Nephron (organoid): Measurements from ENCODE around the gene MYB.

Source experiments
- H3K27ac Mint-ChIP-seq, 3 experiments: 2 replicates each; pipeline ENCODE4 v1.8.0; 2020; ENCODE audit warnings: mixed read lengths in 3 of 3, mild to moderate bottlenecking in 2 of 3, moderate library complexity in 1 of 3
- H3K27me3 Mint-ChIP-seq: 2 replicates; pipeline ENCODE4 v1.8.0; 2021; ENCODE audit warnings: low read depth, mild to moderate bottlenecking, moderate library complexity, mixed read lengths
- H3K36me3 Mint-ChIP-seq: 2 replicates; pipeline ENCODE4 v1.8.0; 2020; ENCODE audit warnings: low read depth, mixed read lengths
- H3K4me1 Mint-ChIP-seq: 2 replicates; pipeline ENCODE4 v1.8.0; 2020; ENCODE audit warnings: mixed read lengths
- H3K4me3 Mint-ChIP-seq, 3 experiments: 2 replicates each; pipeline ENCODE4 v1.8.0; 2020; ENCODE audit warnings: mild to moderate bottlenecking in 3 of 3, mixed read lengths in 3 of 3, moderate library complexity in 2 of 3
- H3K9me3 Mint-ChIP-seq: 2 replicates; pipeline ENCODE4 v1.8.0; 2020; ENCODE audit warnings: mixed read lengths
- TF ChIP-seq, protein P1 (sequence below), 3 experiments: fragments of 200-600 bp; sonication (generic); IDR thresholded peaks; one replicate each; pipeline ENCODE4 v1.5.0; 2021; ENCODE audit warnings: antibody characterized with exemption in 3 of 3; ENCODE audit not compliant: unreplicated experiment in 3 of 3

Gene MYB

DNA sequence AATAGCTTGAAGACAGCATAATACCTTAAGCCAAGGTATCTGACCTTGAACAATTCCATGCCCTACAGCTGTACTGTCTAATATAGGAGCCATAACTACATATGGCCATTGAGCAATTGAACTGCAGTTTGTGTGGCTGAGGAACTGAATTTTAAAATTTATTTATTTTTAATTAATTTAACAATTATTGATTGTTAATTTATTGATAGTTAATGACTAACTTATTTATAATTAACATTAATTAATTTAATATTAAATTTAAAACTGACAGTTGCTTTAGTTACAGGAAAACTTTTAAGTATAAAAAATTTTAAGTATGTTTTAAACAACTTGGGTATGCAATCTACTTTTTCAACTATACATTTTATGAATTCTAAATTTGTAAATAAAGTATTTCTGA is 12.3 kb upstream of the MYB start:
- Mint-ChIP-seq H3K36me3 (no peaks in the 10 kb centered on the region), H3K4me3 (no peak overlapping the region), H3K27ac (no peak overlapping the region), H3K27me3 (no peaks in the 10 kb centered on the region), H3K4me1 (no peaks in the 10 kb centered on the region), H3K9me3 (no peaks in the 10 kb centered on the region)
- TF ChIP-seq, protein P1, sequence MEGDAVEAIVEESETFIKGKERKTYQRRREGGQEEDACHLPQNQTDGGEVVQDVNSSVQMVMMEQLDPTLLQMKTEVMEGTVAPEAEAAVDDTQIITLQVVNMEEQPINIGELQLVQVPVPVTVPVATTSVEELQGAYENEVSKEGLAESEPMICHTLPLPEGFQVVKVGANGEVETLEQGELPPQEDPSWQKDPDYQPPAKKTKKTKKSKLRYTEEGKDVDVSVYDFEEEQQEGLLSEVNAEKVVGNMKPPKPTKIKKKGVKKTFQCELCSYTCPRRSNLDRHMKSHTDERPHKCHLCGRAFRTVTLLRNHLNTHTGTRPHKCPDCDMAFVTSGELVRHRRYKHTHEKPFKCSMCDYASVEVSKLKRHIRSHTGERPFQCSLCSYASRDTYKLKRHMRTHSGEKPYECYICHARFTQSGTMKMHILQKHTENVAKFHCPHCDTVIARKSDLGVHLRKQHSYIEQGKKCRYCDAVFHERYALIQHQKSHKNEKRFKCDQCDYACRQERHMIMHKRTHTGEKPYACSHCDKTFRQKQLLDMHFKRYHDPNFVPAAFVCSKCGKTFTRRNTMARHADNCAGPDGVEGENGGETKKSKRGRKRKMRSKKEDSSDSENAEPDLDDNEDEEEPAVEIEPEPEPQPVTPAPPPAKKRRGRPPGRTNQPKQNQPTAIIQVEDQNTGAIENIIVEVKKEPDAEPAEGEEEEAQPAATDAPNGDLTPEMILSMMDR (IDR thresholded peaks at IDR 0.05; ENCODE audit: unreplicated experiment in 3 of 3), result no peak

DNA sequence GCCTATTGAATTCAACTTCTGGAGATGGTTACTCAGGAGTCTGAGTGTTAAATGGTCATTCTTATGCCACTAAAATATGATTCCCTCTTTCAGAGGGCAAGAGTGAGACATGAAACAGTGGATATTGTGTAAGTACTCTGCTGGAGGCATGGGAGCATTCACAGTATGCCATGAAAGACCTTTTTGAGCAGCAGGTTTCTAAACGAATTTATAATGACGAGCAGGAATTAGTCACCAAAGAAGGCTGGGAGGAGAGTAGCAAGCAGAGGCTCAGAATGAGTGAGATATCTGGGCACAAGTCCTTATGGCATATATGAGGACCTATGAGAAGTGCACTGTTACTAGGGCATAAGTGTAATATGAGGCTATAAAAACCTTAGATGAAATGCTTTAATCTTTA is 10.9 kb upstream of the MYB start:
- Mint-ChIP-seq H3K27me3 (no peaks in the 10 kb centered on the region), H3K36me3 (no peaks in the 10 kb centered on the region), H3K4me1 (no peaks in the 10 kb centered on the region), H3K27ac (no peak overlapping the region), H3K9me3 (no peaks in the 10 kb centered on the region), H3K4me3 (no peak overlapping the region)
- TF ChIP-seq, protein P1 (IDR thresholded peaks at IDR 0.05; ENCODE audit: unreplicated experiment in 3 of 3), result no peak

DNA sequence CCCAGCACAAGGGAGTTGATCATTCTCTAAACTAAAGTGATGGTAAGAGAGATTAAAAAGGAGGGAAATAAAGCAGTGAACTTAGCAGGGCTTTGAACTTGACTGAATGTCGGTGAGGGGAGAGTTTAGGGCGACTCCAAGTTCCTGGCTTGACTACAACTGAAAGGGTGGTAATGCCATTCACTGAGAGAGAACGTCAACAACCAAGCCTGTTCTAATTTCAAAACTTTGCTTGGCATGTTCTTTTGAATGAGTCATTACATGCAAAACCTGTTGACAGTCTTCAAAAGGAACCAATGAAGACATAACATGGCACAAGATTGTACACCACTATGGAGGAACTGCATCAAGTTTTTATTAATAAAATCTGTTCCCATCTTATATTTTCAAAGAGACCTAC is 10.3 kb upstream of the MYB start:
- Mint-ChIP-seq H3K27me3 (no peaks in the 10 kb centered on the region), H3K9me3 (no peaks in the 10 kb centered on the region), H3K36me3 (no peaks in the 10 kb centered on the region), H3K27ac (no peak overlapping the region), H3K4me3 (no peak overlapping the region), H3K4me1 (no peaks in the 10 kb centered on the region)
- TF ChIP-seq, protein P1 (IDR thresholded peaks at IDR 0.05; ENCODE audit: unreplicated experiment in 3 of 3), result no peak

DNA sequence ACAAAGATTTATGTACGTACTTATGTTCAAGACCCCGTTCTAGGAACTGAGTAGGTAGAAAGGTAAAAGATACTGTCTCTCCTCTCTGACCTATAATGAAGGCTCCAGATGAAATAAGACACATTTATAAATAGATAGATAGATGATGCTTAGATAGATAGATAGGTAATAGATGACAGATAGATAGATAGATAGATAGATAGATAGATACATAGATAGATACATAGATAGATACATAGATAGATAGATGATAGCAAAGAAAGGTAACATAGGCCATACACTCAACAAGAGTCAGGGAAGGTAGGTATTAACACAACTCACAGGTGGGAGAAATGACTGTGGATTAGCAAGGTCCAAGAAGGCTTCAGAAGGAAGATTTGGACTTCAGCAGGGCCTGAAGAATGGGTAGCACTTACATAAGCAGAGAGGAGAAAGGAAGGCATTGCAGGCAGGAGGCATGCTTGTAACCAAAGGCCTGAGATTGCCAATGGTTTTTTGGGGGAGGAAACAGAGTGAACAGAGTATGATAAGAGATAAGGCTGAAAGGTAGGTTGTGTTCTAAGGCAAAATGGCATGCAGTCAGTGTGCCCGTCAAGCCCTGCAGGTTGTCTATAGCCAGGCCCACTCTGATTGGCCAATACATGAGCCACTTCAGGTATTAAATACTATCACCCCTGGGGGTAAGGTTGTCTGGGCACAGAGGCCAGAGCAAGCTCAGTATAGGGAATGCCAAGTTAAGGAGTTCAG is 7.7 kb upstream of the MYB start:
- no peaks in the 10 kb centered on the region for H3K36me3 Mint-ChIP-seq
- H3K27ac Mint-ChIP-seq, result no peak overlapping the region
- H3K9me3 Mint-ChIP-seq, result no peaks in the 10 kb centered on the region
- H3K4me3 Mint-ChIP-seq, result no peak overlapping the region
- no peaks in the 10 kb centered on the region for H3K4me1 Mint-ChIP-seq
- TF ChIP-seq, protein P1 (IDR thresholded peaks at IDR 0.05; ENCODE audit: unreplicated experiment in 3 of 3), result no peak
- H3K27me3 Mint-ChIP-seq, result peaks cover 8% of the 10 kb centered on the region

DNA sequence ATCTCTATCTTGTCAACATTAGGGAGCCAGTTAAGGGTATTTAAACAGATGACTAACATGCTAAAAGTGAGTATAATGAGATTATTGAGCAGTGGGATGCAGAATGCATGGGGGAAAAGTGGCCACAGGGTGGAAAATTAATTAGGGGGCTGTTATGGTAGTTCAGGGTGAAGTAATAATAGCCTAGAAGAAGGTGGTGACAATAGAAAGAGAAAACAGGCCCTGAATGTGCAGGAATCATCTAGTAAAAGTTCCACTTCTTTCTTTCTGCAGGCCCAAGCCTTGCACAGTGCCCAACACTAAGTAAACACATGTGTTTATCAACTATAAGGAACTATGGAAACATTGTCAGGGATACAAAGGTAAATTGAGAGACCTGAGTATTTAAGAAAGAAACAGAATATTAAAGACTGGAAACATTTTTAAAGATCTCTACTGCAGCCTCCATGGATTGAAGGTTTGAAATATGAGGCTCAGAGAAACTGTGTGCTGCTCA is 7.1 kb upstream of the MYB start:
- peaks cover 11% of the 10 kb centered on the region for H3K27me3 Mint-ChIP-seq
- no peak overlapping the region for H3K27ac Mint-ChIP-seq
- H3K9me3 Mint-ChIP-seq, result no peaks in the 10 kb centered on the region
- H3K4me3 Mint-ChIP-seq, result no peak overlapping the region
- TF ChIP-seq, protein P1 (IDR thresholded peaks at IDR 0.05; ENCODE audit: unreplicated experiment in 3 of 3), result no peak
- no peaks in the 10 kb centered on the region for H3K4me1 Mint-ChIP-seq
- no peaks in the 10 kb centered on the region for H3K36me3 Mint-ChIP-seq

DNA sequence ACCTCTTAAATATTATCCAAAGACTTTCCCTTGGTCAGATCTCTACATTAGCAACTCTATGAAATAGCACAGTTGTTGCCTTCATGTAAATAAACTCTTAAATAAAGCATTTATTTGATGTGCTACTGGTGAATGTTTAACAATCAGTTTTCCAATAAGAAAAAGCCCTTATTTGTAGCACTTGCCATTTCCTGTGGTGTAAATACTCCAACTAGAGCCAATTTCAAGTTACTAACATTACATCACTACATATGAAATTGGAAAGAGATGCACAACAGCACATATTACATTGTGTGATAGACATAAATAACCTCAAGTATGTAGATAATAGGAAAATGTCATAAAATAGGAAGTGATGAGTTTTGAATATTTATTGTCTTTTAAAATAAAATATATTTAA is 5.0 kb upstream of the MYB start:
- H3K27ac Mint-ChIP-seq, result no peak overlapping the region
- TF ChIP-seq, protein P1 (IDR thresholded peaks at IDR 0.05; ENCODE audit: unreplicated experiment in 3 of 3), result no peak
- no peaks in the 10 kb centered on the region for H3K36me3 Mint-ChIP-seq
- H3K4me3 Mint-ChIP-seq, result no peak overlapping the region
- H3K9me3 Mint-ChIP-seq, result no peaks in the 10 kb centered on the region
- peaks cover 23% of the 10 kb centered on the region for H3K27me3 Mint-ChIP-seq
- H3K4me1 Mint-ChIP-seq, result no peaks in the 10 kb centered on the region
